K562 (cell line): Measurements from ENCODE around the gene ERAL1. TPM values are rescaled to one million over a fixed set of nuclear protein-coding genes. Genes with fewer than 3 reads are reported as not detected.

Experiments used
- ATF3 ChIP-seq, 2 experiments: fragments of 450-650 bp in 1 of 2; sonication (generic) in 1 of 2; formaldehyde crosslinking in 1 of 2; IDR thresholded peaks in 1 of 2; conservative IDR thresholded peaks in 1 of 2; 2 replicates each; pipeline versions ENCODE4 v1.6.1 to v1.8.1; 2016 to 2023; ENCODE audit warnings: mild to moderate bottlenecking in 2 of 2, moderate library complexity in 2 of 2, inconsistent platforms in 1 of 2, missing genetic modification reagents in 1 of 2
- BRD9 ChIP-seq: fragments of 450-650 bp; IDR thresholded peaks from 2 replicates; pipeline ENCODE4 v1.6.1; 2018; ENCODE audit warnings: low read depth; ENCODE audit not compliant: partially characterized antibody
- CTCFL ChIP-seq: IDR thresholded peaks from 2 replicates; pipeline ENCODE4 v1.6.1; 2011; ENCODE audit warnings: borderline replicate concordance, low read depth, mild to moderate bottlenecking, moderate library complexity, low read length; ENCODE audit not compliant: insufficient read depth, poor library complexity, severe bottlenecking
- JUN ChIP-seq, 2 experiments: sonication (generic) in 1 of 2; formaldehyde crosslinking in 1 of 2; IDR thresholded peaks; 2 replicates each; pipeline versions ENCODE4 v1.6.1 to v1.8.0; 2012 to 2022; ENCODE audit warnings: borderline replicate concordance in 2 of 2, mild to moderate bottlenecking in 2 of 2, improper control_type of control experiment in 1 of 2, low read depth in 1 of 2, low read length in 1 of 2, missing genetic modification reagents in 1 of 2
- KLF1 ChIP-seq: fragments of 450-650 bp; IDR thresholded peaks from 2 replicates; pipeline ENCODE4 v1.6.1; 2016; ENCODE audit warnings: missing genetic modification characterization, missing compliant biosample characterization
- L3MBTL2 ChIP-seq: fragments of 450-650 bp; IDR thresholded peaks from 2 replicates; pipeline ENCODE4 v1.6.1; 2016; ENCODE audit warnings: mild to moderate bottlenecking, moderate library complexity
- NR2F6 ChIP-seq: fragments of 450-650 bp; formaldehyde crosslinking; IDR thresholded peaks from 2 replicates; pipeline ENCODE4 v1.4.0; 2020; ENCODE audit warnings: mild to moderate bottlenecking
- PATZ1 ChIP-seq: fragments of 250-450 bp; sonication (Bioruptor Pico); IDR thresholded peaks from 2 replicates; pipeline ENCODE4 v1.5.0; 2020; ENCODE audit warnings: mild to moderate bottlenecking, borderline replicate concordance
- RBFOX2 ChIP-seq: fragments of 200-400 bp; formaldehyde crosslinking; IDR thresholded peaks from 2 replicates; pipeline ENCODE4 v1.6.1; 2017; ENCODE audit warnings: low read depth, mild to moderate bottlenecking, low read length, moderate library complexity
- RERE ChIP-seq: sonication (generic); formaldehyde crosslinking; IDR thresholded peaks from 2 replicates; pipeline ENCODE4 v1.8.0; 2023; ENCODE audit warnings: missing genetic modification reagents, mild to moderate bottlenecking, borderline replicate concordance
- THRAP3 ChIP-seq: fragments of 450-650 bp; IDR thresholded peaks from 2 replicates; pipeline ENCODE4 v1.6.1; 2016; ENCODE audit warnings: mild to moderate bottlenecking, inconsistent platforms, borderline replicate concordance
- ZNF239 ChIP-seq: fragments of 250-450 bp; sonication (Bioruptor Pico); IDR thresholded peaks from 2 replicates; pipeline ENCODE4 v1.4.0; 2020; ENCODE audit warnings: mild to moderate bottlenecking
- ZNF280B ChIP-seq: fragments of 250-450 bp; sonication (Bioruptor Pico); IDR thresholded peaks from 2 replicates; pipeline ENCODE4 v1.5.1; 2021; ENCODE audit warnings: mild to moderate bottlenecking
- polyA plus RNA-seq, 8 experiments: library from polyadenylated mRNA; depleted of rRNA in 4 of 8; stranded (reverse) in 5 of 8; unstranded in 3 of 8; fragments of >200 nt; fragmentation: Nextera tagmentation in 2 of 8; fragmentation: Illumina TruSeq in 1 of 8; extraction: Ambion mirVana in 2 of 8; extraction: Trizol in 1 of 8; gene quantifications; 2 replicates each; pipeline versions ENCODE4 v1.2.1 to v1.2.3, GENCODE V29; 2011 to 2014; ENCODE audit warnings: inconsistent platforms in 1 of 8, missing spikeins in 1 of 8
- total RNA-seq, 7 experiments: library from RNA; depleted of rRNA in 6 of 7; stranded (reverse); fragments of >200 nt in 6 of 7; fragmentation: Illumina TruSeq in 2 of 7; extraction: Trizol in 2 of 7; gene quantifications; 2 replicates each; pipeline versions ENCODE4 v1.2.1 to v1.2.3, GENCODE V29; 2011 to 2021; ENCODE audit warnings: low replicate concordance in 1 of 7

Gene ERAL1
- total and polyA plus RNA-seq, 9 of the 15 experiments (the other 6 are each of a cell fraction or from before 2014, with no cell fraction given): 37.5 to 351 (median 106) TPM

- TF ChIP-seq RERE (CRISPR knock-in tag) (no peak), KLF1 (tag) (no peak), BRD9 (no peak), NR2F6 (CRISPR knock-in tag) (no peak), ATF3 (IDR thresholded peaks at IDR 0.05) (peak; percentile 74), ATF3 (CRISPR knock-in tag; conservative IDR thresholded peaks at IDR 0.05) (no peak), CTCFL (no peak), RBFOX2 (peak; percentile 67), L3MBTL2 (no peak), ZNF239 (no peak), PATZ1 (no peak), JUN (IDR thresholded peaks at IDR 0.05; ENCODE audit: borderline replicate concordance, low read depth, low read length) (0 out of 2 replicates have a peak, but pooled peaks have one; percentile 21), JUN (CRISPR knock-in tag; IDR thresholded peaks at IDR 0.05; ENCODE audit: borderline replicate concordance) (no peak), THRAP3 (no peak), ZNF280B (CRISPR knock-in tag) (no peak)
Measured at GRCh38 chr17:28900986-28901726, 46.3 kb downstream of the ERAL1 start (continued).
